Breast epithelium (tissue), 3 donors: ENCODE data around the gene WDR73.

ENCODE experiments used
- CTCF ChIP-seq, 3 donors: fragments of 450-650 bp; IDR thresholded peaks; one replicate each; pipeline ENCODE4 v1.5.1; 2016 to 2017; ENCODE audit warnings: antibody characterized with exemption in 3 of 3, mild to moderate bottlenecking in 3 of 3, moderate library complexity in 3 of 3
- POLR2A ChIP-seq: fragments of 450-650 bp; IDR thresholded peaks from one replicate; pipeline ENCODE4 v1.6.1; 2016; ENCODE audit warnings: antibody characterized with exemption, mild to moderate bottlenecking, moderate library complexity
- POLR2AphosphoS5 ChIP-seq, 3 donors: sonication (generic); formaldehyde crosslinking; IDR thresholded peaks; one replicate each; pipeline ENCODE4 v1.6.1; 2017; ENCODE audit warnings: antibody characterized with exemption in 3 of 3

- TF ChIP-seq CTCF (IDR thresholded peaks at IDR 0.05) (no peak), POLR2A (no peak), POLR2AphosphoS5 (IDR thresholded peaks at IDR 0.05) (no peak)
Observed at GRCh38 chr15:84684092-84684491, 30.0 kb upstream of the WDR73 start.
